PFSK-1 (cell line): ENCODE measurements around the gene PTGR3.

Experiments used
- FOXP2 ChIP-seq: optimal IDR thresholded peaks from 2 replicates; pipeline ENCODE3; 2011; ENCODE audit warnings: borderline replicate concordance, control low read depth, inconsistent platforms; ENCODE audit not compliant: insufficient read depth; ENCODE audit errors: extremely low read length, extremely low read depth
- POLR2AphosphoS5 ChIP-seq: IDR thresholded peaks from 2 replicates; pipeline ENCODE4 v1.6.1; 2012; ENCODE audit warnings: low read depth, mild to moderate bottlenecking, control low read depth, low read length, moderate library complexity
- SIN3A ChIP-seq: IDR thresholded peaks from 2 replicates; pipeline ENCODE4 v1.6.1; 2012; ENCODE audit warnings: mild to moderate bottlenecking, low read length, moderate library complexity, borderline replicate concordance; ENCODE audit not compliant: insufficient read depth
- TAF1 ChIP-seq: IDR thresholded peaks from 2 replicates; pipeline ENCODE4 v1.6.1; 2012; ENCODE audit warnings: low read length, control low read depth, borderline replicate concordance; ENCODE audit not compliant: insufficient read depth
- TF ChIP-seq, protein P1 (sequence below), 2 experiments: IDR thresholded peaks; 2 replicates each; pipeline versions ENCODE4 v1.6.1 to v1.8.0; 2011 to 2012; ENCODE audit warnings: low read depth in 2 of 2, low read length in 2 of 2, control low read depth in 1 of 2, inconsistent platforms in 1 of 2, mild to moderate bottlenecking in 1 of 2, moderate library complexity in 1 of 2; ENCODE audit not compliant: insufficient read depth in 1 of 2

Gene PTGR3

DNA sequence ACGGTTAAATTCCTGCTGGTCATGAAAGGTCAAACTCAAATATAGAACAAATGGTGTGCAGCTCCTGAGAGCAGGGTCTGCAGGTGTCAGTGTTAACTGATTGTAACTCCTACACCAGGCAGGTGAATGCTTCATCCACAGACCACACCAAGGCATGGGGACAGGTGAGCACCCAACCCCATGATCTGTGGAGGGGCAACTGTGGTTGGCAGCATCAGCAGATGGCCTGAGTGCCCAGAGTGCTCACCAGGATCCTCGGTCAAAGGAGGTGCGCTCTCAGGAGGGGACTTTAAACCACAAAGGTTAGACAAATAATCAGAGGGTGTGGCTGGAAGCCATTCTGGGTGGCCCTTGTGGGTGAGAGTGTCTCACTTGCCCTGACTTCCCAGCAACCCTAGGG lies 44.5 kb downstream of the PTGR3 start:
- TF ChIP-seq FOXP2 (no peak), TAF1 (no peak), SIN3A (no peak), POLR2AphosphoS5 (no peak)
- TF ChIP-seq, protein P1, sequence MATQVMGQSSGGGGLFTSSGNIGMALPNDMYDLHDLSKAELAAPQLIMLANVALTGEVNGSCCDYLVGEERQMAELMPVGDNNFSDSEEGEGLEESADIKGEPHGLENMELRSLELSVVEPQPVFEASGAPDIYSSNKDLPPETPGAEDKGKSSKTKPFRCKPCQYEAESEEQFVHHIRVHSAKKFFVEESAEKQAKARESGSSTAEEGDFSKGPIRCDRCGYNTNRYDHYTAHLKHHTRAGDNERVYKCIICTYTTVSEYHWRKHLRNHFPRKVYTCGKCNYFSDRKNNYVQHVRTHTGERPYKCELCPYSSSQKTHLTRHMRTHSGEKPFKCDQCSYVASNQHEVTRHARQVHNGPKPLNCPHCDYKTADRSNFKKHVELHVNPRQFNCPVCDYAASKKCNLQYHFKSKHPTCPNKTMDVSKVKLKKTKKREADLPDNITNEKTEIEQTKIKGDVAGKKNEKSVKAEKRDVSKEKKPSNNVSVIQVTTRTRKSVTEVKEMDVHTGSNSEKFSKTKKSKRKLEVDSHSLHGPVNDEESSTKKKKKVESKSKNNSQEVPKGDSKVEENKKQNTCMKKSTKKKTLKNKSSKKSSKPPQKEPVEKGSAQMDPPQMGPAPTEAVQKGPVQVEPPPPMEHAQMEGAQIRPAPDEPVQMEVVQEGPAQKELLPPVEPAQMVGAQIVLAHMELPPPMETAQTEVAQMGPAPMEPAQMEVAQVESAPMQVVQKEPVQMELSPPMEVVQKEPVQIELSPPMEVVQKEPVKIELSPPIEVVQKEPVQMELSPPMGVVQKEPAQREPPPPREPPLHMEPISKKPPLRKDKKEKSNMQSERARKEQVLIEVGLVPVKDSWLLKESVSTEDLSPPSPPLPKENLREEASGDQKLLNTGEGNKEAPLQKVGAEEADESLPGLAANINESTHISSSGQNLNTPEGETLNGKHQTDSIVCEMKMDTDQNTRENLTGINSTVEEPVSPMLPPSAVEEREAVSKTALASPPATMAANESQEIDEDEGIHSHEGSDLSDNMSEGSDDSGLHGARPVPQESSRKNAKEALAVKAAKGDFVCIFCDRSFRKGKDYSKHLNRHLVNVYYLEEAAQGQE (IDR thresholded peaks at IDR 0.05; ENCODE audit: insufficient read depth in 1 of 2, low read depth in 2 of 2, low read length in 2 of 2) = no peak

- TF ChIP-seq, protein P1 (IDR thresholded peaks at IDR 0.05; ENCODE audit: insufficient read depth in 1 of 2, low read depth in 2 of 2, low read length in 2 of 2) = no peak
- TF ChIP-seq FOXP2 = no peak
- TF ChIP-seq POLR2AphosphoS5 = no peak
- no peak for TF ChIP-seq TAF1
- no peak for TF ChIP-seq SIN3A
These were observed 45.2 kb downstream of the PTGR3 start for GRCh38 chr18:75163736-75164135.

GRCh38 chr18:75162978-75163377 lies 46.0 kb downstream of the PTGR3 start:
- no peak for TF ChIP-seq FOXP2
- no peak for TF ChIP-seq SIN3A
- TF ChIP-seq TAF1 = no peak
- TF ChIP-seq POLR2AphosphoS5 = no peak
- TF ChIP-seq, protein P1 (IDR thresholded peaks at IDR 0.05; ENCODE audit: insufficient read depth in 1 of 2, low read depth in 2 of 2, low read length in 2 of 2) = no peak

- TF ChIP-seq POLR2AphosphoS5 (no peak), SIN3A (no peak), TAF1 (no peak), FOXP2 (no peak)
- TF ChIP-seq, protein P1 (IDR thresholded peaks at IDR 0.05; ENCODE audit: insufficient read depth in 1 of 2, low read depth in 2 of 2, low read length in 2 of 2) = no peak
These were observed 46.5 kb downstream of the PTGR3 start for GRCh38 chr18:75162467-75162866.

DNA sequence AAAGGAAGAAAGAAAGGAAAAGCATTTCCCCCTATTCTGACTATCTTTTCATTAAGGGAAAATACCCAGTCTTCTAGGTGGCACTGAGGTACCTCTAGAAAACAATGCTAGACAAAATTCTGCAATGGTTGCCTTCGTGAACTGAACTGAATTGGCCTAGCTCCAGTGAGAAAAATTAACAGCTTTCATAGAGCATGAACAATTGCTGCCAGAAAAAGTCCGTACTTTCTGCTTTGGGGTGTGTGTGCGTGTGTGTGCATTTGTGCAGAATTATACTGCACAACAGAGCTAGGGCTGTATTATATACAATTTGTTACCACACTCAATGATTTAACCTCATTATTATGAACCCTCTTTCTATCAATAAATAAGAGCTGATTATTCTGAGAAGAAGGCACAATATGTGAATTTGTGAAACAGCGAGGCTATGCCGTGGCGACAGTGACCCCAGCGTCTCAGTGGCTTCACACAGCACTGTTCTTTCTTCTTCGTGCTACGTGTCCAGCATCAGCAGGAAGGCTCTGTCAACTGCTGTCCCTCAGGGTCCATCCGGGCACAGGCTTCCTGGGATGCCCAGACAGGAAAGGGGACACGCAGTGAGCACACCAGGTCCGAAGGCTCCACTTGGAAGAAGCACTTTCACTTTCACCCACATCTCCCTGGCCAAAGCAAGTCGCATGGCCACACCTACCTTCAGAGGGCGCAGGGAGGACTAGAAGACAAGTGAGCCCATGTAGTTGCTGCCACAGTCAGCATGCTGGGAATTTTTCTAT lies 47.5 kb downstream of the PTGR3 start:
- TF ChIP-seq, protein P1 (IDR thresholded peaks at IDR 0.05; ENCODE audit: insufficient read depth in 1 of 2, low read depth in 2 of 2, low read length in 2 of 2) = no peak
- no peak for TF ChIP-seq FOXP2
